GDM1 (cell line): Measurements from ENCODE around the gene GYS2.
A peak's percentile ranks its signal among the peaks of the same experiment; 100 is the strongest.

Experiments
- DNase-seq: peaks from one replicate; lab custom pipeline; 2025; lab: John Stamatoyannopoulos, UW

GYS2 gene

DNA sequence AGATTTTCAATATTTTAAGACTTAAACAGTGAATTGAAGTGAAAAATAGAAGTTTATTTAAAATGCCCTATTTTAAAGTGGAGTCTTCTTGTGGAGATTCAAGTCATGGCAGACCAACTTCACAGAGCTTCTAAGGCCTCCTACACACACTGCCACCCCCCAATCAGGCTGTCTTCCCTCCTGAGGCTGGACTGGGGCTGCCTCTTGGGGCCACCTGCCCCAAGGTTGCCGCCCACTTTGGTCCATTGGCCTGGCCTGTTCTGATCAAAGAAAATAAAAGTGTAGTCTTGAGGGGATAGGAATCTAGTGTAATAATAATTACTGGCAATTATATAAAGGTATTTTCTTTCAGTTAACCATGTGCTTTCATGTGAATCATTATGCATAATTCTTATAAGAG lies 101.8 kb downstream of the GYS2 start:
- no peak for DNase-seq

DNA sequence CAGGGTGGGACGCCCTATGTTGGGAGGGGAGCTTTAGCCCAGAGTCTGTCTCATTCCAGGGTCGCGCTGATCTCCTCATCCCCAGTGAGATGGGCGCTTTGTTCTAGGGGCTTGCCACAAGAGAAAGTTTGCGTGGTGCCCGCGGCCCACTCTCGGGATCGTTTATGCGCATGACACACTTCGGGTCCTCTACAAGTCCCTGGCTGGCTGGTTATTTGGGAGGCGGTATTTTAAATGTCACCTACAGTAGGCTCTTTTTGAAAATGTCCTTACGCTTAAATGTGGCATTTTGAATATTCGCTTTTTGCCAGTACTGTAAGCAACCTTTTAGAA lies 102.5 kb downstream of the GYS2 start:
- no peak for DNase-seq

DNA sequence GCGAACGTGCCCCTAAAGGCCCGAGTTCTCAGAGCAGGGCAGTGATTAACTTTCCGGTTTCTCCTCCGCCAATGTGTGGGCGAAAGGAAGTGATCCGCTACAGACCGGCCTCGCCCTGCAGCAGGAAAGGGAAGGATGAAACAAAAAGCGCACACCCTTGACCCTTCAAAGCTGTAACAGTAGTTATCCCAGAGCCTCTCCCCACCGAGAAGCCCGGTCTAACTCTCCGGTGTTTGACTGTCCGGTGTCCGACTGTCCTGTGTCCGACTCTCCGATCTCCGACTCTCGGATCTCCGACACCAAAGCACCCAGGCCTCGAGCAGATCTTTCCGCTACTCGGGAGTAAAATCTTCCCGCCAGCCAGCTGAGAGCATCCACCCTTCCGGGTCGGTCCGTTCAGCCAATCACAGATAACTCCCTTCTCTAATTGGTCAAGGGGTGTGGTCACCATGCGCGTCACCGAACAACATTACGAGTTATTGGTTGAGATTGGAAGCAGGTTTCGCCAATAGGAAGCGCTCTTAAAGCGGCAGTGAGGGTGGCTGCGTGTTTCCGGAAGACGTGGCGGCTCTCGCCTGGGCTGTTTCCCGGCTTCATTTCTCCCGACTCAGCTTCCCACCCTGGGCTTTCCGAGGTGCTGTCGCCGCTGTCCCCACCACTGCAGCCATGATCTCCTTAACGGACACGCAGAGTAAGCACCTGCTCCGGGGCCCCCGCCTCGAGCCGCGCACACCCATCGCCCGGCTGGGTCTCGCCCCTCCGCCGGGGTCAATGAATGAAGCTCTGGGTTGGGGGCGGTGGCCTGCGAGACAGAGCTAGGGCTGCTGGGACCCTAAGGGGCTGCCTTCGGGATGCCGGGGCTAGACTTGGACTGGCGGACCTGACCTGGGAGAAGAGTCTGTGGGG lies 103.1 kb downstream of the GYS2 start, which contains the start of the genes GOLT1B and RECQL:
TSS of gene GOLT1B (plus strand) at position 532 of the 906 bp plus-strand sequence. CDS start at position 667, 135 bp downstream.
TSS of gene RECQL (minus strand) at position 378 of the 906 bp plus-strand sequence. CDS start 2,065 bp downstream, outside the sequence.
- peak; percentile 81 for DNase-seq

DNA sequence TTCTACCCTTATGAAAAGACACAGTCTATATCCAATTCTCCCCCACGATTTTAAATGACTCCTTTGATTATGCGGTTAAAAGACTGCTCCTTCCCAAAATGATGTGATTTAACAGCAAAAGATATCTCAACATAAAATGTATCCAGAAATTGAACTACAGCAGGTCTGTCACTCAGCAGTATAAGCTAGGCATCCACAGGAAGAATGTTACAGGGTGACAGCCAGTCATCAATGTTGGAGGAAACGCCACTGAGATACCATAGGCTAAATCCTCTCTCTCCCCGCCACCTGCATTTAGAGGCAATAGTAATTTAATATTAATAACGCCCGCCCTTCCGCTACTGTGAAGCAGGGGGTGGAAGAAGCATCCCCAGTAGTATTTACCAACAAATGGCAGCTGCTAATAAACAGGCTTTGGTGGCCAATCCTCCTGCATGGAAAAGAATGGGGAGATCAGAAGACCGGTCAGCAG lies 103.8 kb downstream of the GYS2 start:
- DNase-seq, result no peak

DNA sequence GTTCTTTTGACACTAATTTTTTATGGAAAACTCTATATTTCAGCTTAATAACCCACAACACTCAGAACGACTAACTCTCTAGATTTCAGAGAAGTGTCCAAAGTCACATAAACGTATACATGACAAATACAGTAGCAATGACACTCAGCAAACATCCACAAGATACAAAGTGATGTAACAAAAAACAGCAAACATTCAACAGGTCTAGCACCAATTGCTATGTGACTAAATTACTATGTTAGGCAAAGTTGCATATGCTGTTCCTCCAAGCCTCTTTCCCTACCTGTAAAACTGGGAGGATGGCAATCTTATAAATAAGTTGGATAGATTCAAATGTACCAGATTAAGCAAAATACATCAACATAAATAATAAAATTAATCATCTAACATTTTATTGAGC lies 104.9 kb downstream of the GYS2 start:
- no peak for DNase-seq
